GM23338 (cell line): ENCODE measurements around the gene GNPDA1. TPM values are rescaled to one million over a fixed set of nuclear protein-coding genes. Genes with fewer than 3 reads are reported as not detected.

ENCODE experiments used
- ATAC-seq: fragments of 200-7000 bp; cut with Tn5 transposase; 3 replicates; pipeline ENCODE4 v1.9.1; 2020
- DNase-seq: peaks from one replicate; pipeline ENCODE4 v3.0.0-alpha.2; 2015; ENCODE audit warnings: low spot score
- H2AFZ ChIP-seq: fragments of 200-600 bp; sonication (generic); 2 replicates; pipeline ENCODE4 v1.8.0; 2016; ENCODE audit warnings: antibody characterized with exemption, mild to moderate bottlenecking, moderate library complexity
- H3F3A ChIP-seq: fragments of 200-600 bp; sonication (generic); replicated peaks from 2 replicates; pipeline ENCODE4 v1.8.0; 2017; ENCODE audit warnings: antibody characterized with exemption, mixed run types, low read depth
- H3K27ac ChIP-seq: fragments of 200-600 bp; sonication (generic); 2 replicates; pipeline ENCODE4 v1.6.1; 2016; ENCODE audit warnings: low read depth
- H3K27me3 ChIP-seq: fragments of 200-600 bp; sonication (generic); 2 replicates; pipeline ENCODE4 v1.8.0; 2016; ENCODE audit warnings: mild to moderate bottlenecking, mixed run types, moderate library complexity; ENCODE audit not compliant: insufficient read depth
- H3K36me3 ChIP-seq: fragments of 200-600 bp; sonication (generic); 2 replicates; pipeline ENCODE4 v1.8.0; 2016; ENCODE audit warnings: mild to moderate bottlenecking; ENCODE audit not compliant: insufficient read depth
- H3K4me1 ChIP-seq: fragments of 200-600 bp; sonication (generic); 2 replicates; pipeline ENCODE4 v1.8.0; 2016; ENCODE audit warnings: mild to moderate bottlenecking, moderate library complexity; ENCODE audit not compliant: insufficient read depth
- H3K4me2 ChIP-seq: fragments of 200-600 bp; sonication (generic); 2 replicates; pipeline ENCODE4 v1.7.1; 2017; ENCODE audit warnings: mixed run types
- H3K4me3 ChIP-seq: fragments of 200-600 bp; sonication (generic); 2 replicates; pipeline ENCODE4 v1.6.1; 2016; ENCODE audit warnings: mixed run types
- H3K79me2 ChIP-seq: fragments of 200-600 bp; sonication (generic); replicated peaks from 2 replicates; pipeline ENCODE4 v1.8.0; 2017; ENCODE audit warnings: mild to moderate bottlenecking; ENCODE audit not compliant: insufficient read depth
- H3K9me2 ChIP-seq: fragments of 200-600 bp; sonication (generic); 2 replicates; pipeline ENCODE4 v1.8.0; 2017; ENCODE audit not compliant: insufficient read depth
- H4K20me1 ChIP-seq: fragments of 200-600 bp; sonication (generic); replicated peaks from 2 replicates; pipeline ENCODE4 v1.8.0; 2017; ENCODE audit warnings: mild to moderate bottlenecking; ENCODE audit not compliant: insufficient read depth
- H3K27ac Mint-ChIP-seq: 2 replicates; pipeline ENCODE4 v1.8.0; 2020; ENCODE audit warnings: inconsistent platforms, mild to moderate bottlenecking, moderate library complexity, mixed read lengths
- H3K27me3 Mint-ChIP-seq: 3 replicates; pipeline ENCODE4 v1.8.0; 2022; ENCODE audit warnings: low read depth, mild to moderate bottlenecking, moderate library complexity, mixed read lengths, inconsistent platforms; ENCODE audit not compliant: insufficient read depth, poor library complexity
- H3K36me3 Mint-ChIP-seq: 3 replicates; pipeline ENCODE4 v1.8.0; 2021; ENCODE audit warnings: low read depth, mild to moderate bottlenecking, inconsistent platforms, moderate library complexity, mixed read lengths
- H3K4me1 Mint-ChIP-seq: 3 replicates; pipeline ENCODE4 v1.8.0; 2020; ENCODE audit warnings: mild to moderate bottlenecking, inconsistent platforms, mixed read lengths
- H3K4me3 Mint-ChIP-seq: 3 replicates; pipeline ENCODE4 v1.8.0; 2021; ENCODE audit warnings: moderate library complexity, mild to moderate bottlenecking, inconsistent platforms, mixed read lengths
- H3K9me3 Mint-ChIP-seq: 3 replicates; pipeline ENCODE4 v1.8.0; 2020; ENCODE audit warnings: moderate library complexity, mild to moderate bottlenecking, inconsistent platforms, mixed read lengths
- CREB1 ChIP-seq: fragments of 250-450 bp; sonication (Bioruptor Pico); IDR thresholded peaks from 2 replicates; pipeline ENCODE4 v1.5.0; 2020; ENCODE audit warnings: low read depth, mild to moderate bottlenecking, moderate library complexity
- EZH2phosphoT487 ChIP-seq: fragments of 200-600 bp; sonication (generic); IDR thresholded peaks from one replicate; pipeline ENCODE4 v1.8.1; 2018; ENCODE audit warnings: antibody characterized with exemption; ENCODE audit not compliant: unreplicated experiment
- POLR2AphosphoS5 ChIP-seq: IDR thresholded peaks from 2 replicates; pipeline ENCODE4 v1.6.1; 2016; ENCODE audit warnings: antibody characterized with exemption, low read depth
- STAT1 ChIP-seq: IDR thresholded peaks from one replicate; pipeline ENCODE4 v1.6.1; 2016; ENCODE audit warnings: antibody characterized with exemption; ENCODE audit not compliant: unreplicated experiment
- ZNF331 ChIP-seq: fragments of 250-450 bp; sonication (Bioruptor Pico); IDR thresholded peaks from 2 replicates; pipeline ENCODE4 v1.5.0; 2020; ENCODE audit warnings: low read depth, mild to moderate bottlenecking, moderate library complexity
- polyA plus RNA-seq: library from polyadenylated mRNA; unstranded; fragments of >200 nt; fragmentation: Nextera tagmentation; extraction: Ambion mirVana; gene quantifications from 2 replicates; pipeline ENCODE4 v1.2.1, GENCODE V29; 2016
- total RNA-seq: library from RNA; depleted of rRNA; stranded (reverse); fragments of >200 nt; shearing (Covaris generic); gene quantifications from 2 replicates; pipeline ENCODE4 v1.2.3, GENCODE V29; 2014
- TF ChIP-seq, protein P1 (sequence below): IDR thresholded peaks from 2 replicates; pipeline ENCODE4 v1.6.1; 2016; ENCODE audit warnings: antibody characterized with exemption
- TF ChIP-seq, protein P2 (sequence below), 2 experiments: fragments of 200-600 bp in 1 of 2; sonication (generic) in 1 of 2; conservative IDR thresholded peaks; 2 replicates each; pipeline versions ENCODE4 v1.5.1 to v1.6.1; 2016 to 2017; ENCODE audit warnings: antibody characterized with exemption in 2 of 2, low read depth in 2 of 2, mild to moderate bottlenecking in 2 of 2, moderate library complexity in 1 of 2
- TF ChIP-seq, protein P3 (sequence below): IDR thresholded peaks from one replicate; pipeline ENCODE4 v1.6.1; 2018; ENCODE audit warnings: antibody characterized with exemption; ENCODE audit not compliant: unreplicated experiment

GNPDA1 gene
- total and polyA plus RNA-seq, 2 experiments from 2014 or later, result 47.6 to 117 TPM

DNA sequence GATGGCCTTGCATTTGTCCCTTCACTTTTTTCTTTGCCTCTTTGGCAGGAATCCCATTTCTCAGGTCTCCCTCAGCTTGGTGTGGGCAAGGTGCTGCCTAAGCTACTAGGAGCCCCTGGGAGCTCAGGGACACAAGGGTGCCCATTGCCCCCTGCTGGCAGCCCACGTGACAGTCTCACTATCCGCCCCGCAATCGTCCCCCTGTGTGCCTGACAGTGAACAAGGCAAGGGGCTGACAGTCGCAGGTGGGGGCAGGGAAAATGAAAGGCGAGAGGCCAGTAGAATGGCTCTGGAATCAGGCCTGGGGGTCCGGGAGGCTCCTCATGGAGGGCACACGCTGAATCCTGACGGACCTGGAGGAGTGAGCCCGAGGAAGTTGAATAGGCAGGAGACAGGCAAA lies 52.8 kb downstream of the GNPDA1 start:
- ATAC-seq, result peak; percentile 29
- Mint-ChIP-seq H3K4me3 (no peak overlapping the region), H3K27me3 (peaks cover 3% of the 10 kb centered on the region)

DNA sequence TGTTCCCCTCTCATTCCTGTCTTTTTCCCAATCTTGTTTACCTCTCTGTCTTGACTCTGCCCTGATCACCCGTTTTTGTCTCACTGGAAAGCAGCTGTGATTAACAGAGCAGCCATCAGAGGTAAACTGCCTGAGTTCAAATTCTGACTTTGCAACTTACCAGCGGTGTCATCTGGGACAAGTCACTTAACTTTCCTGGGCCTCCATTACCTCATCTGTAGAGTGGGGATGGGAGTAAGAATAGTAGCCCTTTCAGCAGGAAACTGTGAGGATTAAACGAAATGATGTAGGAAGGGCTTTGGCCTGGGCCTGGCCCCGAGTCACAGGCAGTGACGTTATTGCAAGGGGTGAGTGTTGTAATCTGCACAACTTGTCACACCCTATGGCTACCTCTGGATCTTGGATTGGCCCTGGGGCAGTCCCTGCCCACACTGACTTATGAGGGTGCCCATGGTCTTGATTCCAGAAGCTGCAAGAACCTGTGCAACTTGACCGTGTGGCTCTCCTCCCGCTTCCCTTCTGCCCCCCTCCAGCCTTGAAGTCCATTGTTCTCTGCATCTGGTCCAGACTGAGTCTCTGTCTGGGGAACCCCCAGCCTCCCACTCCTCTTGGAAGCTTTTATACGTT lies 54.2 kb downstream of the GNPDA1 start:
- ATAC-seq (no peak), DNase-seq (no peak)
- Mint-ChIP-seq H3K27ac (no peak overlapping the region), H3K27me3 (peaks cover 3% of the 10 kb centered on the region), H3K36me3 (no peaks in the 10 kb centered on the region), H3K9me3 (no peaks in the 10 kb centered on the region), H3K4me1 (peaks cover 37% of the 10 kb centered on the region), H3K4me3 (no peak overlapping the region)
- Histone ChIP-seq H2AFZ (peak overlapping the region; percentile 15; the same call in 1 of the 2 replicates), H3K36me3 (no peaks in the 10 kb centered on the region), H3K4me3 (no peak overlapping the region), H3K4me1 (peaks cover 16% of the 10 kb centered on the region; the same call in 1 of the 2 replicates), H3K79me2 (no peaks in the 10 kb centered on the region), H3K9me2 (no peaks in the 10 kb centered on the region), H3K27me3 (no peaks in the 10 kb centered on the region), H3K27ac (no peak overlapping the region), H3F3A (no peaks in the 10 kb centered on the region), H4K20me1 (no peaks in the 10 kb centered on the region), H3K4me2 (no peak overlapping the region)
- TF ChIP-seq POLR2AphosphoS5 (no peak), EZH2phosphoT487 (no peak), CREB1 (CRISPR knock-in tag) (no peak), STAT1 (no peak)
- TF ChIP-seq, protein P1, sequence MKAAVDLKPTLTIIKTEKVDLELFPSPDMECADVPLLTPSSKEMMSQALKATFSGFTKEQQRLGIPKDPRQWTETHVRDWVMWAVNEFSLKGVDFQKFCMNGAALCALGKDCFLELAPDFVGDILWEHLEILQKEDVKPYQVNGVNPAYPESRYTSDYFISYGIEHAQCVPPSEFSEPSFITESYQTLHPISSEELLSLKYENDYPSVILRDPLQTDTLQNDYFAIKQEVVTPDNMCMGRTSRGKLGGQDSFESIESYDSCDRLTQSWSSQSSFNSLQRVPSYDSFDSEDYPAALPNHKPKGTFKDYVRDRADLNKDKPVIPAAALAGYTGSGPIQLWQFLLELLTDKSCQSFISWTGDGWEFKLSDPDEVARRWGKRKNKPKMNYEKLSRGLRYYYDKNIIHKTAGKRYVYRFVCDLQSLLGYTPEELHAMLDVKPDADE, result no peak

More for the DNA sequence above, 52.8 kb downstream of the GNPDA1 start:
- Mint-ChIP-seq H3K9me3 (no peaks in the 10 kb centered on the region), H3K27ac (no peak overlapping the region), H3K36me3 (no peaks in the 10 kb centered on the region), H3K4me1 (peaks cover 37% of the 10 kb centered on the region)
- Histone ChIP-seq H3K4me3 (no peak overlapping the region), H4K20me1 (no peaks in the 10 kb centered on the region), H3K4me1 (peaks cover 16% of the 10 kb centered on the region; the same call in 1 of the 2 replicates), H3K9me2 (no peaks in the 10 kb centered on the region), H3K36me3 (no peaks in the 10 kb centered on the region), H2AFZ (peak overlapping the region; percentile 10; the same call in 1 of the 2 replicates), H3K27me3 (no peaks in the 10 kb centered on the region), H3K27ac (no peak overlapping the region), H3F3A (no peaks in the 10 kb centered on the region), H3K79me2 (no peaks in the 10 kb centered on the region), H3K4me2 (no peak overlapping the region)
- peak; percentile 45 for DNase-seq
- TF ChIP-seq, protein P2, sequence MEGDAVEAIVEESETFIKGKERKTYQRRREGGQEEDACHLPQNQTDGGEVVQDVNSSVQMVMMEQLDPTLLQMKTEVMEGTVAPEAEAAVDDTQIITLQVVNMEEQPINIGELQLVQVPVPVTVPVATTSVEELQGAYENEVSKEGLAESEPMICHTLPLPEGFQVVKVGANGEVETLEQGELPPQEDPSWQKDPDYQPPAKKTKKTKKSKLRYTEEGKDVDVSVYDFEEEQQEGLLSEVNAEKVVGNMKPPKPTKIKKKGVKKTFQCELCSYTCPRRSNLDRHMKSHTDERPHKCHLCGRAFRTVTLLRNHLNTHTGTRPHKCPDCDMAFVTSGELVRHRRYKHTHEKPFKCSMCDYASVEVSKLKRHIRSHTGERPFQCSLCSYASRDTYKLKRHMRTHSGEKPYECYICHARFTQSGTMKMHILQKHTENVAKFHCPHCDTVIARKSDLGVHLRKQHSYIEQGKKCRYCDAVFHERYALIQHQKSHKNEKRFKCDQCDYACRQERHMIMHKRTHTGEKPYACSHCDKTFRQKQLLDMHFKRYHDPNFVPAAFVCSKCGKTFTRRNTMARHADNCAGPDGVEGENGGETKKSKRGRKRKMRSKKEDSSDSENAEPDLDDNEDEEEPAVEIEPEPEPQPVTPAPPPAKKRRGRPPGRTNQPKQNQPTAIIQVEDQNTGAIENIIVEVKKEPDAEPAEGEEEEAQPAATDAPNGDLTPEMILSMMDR (conservative IDR thresholded peaks at IDR 0.05; ENCODE audit: low read depth in 2 of 2), result peak; percentile 37 to 72
- no peak for TF ChIP-seq ZNF331 (CRISPR knock-in tag)
- TF ChIP-seq, protein P3, sequence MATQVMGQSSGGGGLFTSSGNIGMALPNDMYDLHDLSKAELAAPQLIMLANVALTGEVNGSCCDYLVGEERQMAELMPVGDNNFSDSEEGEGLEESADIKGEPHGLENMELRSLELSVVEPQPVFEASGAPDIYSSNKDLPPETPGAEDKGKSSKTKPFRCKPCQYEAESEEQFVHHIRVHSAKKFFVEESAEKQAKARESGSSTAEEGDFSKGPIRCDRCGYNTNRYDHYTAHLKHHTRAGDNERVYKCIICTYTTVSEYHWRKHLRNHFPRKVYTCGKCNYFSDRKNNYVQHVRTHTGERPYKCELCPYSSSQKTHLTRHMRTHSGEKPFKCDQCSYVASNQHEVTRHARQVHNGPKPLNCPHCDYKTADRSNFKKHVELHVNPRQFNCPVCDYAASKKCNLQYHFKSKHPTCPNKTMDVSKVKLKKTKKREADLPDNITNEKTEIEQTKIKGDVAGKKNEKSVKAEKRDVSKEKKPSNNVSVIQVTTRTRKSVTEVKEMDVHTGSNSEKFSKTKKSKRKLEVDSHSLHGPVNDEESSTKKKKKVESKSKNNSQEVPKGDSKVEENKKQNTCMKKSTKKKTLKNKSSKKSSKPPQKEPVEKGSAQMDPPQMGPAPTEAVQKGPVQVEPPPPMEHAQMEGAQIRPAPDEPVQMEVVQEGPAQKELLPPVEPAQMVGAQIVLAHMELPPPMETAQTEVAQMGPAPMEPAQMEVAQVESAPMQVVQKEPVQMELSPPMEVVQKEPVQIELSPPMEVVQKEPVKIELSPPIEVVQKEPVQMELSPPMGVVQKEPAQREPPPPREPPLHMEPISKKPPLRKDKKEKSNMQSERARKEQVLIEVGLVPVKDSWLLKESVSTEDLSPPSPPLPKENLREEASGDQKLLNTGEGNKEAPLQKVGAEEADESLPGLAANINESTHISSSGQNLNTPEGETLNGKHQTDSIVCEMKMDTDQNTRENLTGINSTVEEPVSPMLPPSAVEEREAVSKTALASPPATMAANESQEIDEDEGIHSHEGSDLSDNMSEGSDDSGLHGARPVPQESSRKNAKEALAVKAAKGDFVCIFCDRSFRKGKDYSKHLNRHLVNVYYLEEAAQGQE, result no peak
